GM19240 (cell line): Measurements from ENCODE around the gene CCDC152.
"Not testable (repeated sequence)": the region's sequence is repeated elsewhere in the genome, so short reads cannot be mapped to it uniquely, and the experiment has no call there.

Experiments used
- DNase-seq: peaks from one replicate; pipeline ENCODE4 v3.0.0; 2011; ENCODE audit warnings: low spot score; ENCODE audit not compliant: insufficient read length

The CCDC152 gene, protein sequence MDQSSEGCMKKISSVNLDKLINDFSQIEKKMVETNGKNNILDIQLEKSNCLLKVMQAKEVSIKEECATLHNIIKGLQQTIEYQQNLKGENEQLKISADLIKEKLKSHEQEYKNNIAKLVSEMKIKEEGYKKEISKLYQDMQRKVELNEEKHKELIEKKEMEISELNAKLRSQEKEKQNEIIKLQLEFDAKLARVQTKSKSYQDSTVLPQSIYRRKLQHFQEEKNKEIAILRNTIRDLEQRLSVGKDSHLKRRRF

DNA sequence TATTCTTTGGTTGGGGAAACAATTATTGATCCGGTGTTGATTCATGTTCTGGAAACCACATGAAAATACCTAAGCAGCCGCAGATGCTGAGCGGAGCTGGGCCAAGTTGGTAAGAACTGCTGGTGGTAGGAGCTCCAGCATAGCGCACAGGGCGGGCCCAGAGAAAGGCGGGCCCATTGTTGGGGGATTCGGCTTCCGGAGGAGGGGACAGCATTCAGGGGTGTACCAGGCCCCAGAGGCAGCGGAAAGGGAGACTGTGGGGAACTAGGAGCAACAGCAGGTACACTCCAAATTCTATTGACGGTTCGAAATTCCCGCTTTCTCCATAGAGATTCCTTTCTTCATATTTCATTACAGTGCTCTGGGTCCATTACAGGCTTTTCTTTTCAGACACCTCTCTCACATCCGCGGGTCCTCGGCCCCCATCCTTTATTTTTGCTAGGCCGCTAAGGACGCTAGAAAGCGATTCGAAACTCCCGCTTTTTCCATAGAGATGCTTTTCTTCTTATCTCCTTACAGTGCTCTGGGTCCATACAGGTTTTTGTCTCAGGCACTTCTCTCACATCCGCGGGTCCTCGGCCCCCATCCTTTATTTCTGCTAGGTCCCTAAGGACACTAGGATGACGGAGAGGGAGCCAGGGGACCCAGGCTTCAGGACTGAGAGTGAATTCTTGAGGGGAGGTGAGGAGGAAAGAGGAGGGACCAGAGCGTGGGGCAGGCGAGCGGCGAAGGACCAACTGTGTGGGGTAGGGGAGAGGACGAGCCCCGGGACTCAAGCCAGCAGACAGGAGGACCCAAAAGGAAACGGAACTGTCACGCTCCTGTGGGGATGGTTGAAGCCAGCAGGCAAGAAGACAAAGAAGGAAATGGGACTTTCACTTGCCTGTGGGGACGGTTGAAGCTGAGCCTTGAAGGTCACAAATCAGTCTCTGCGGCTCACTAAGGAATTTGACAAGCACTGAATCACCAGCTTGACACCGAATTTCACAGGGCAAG, at the start of gene CCDC152:
TSS of gene CCDC152 (plus strand) at position 213 of the 996 bp plus-strand sequence. CDS start 2,304 bp downstream, outside the sequence.
- peak; percentile 42 for DNase-seq

DNA sequence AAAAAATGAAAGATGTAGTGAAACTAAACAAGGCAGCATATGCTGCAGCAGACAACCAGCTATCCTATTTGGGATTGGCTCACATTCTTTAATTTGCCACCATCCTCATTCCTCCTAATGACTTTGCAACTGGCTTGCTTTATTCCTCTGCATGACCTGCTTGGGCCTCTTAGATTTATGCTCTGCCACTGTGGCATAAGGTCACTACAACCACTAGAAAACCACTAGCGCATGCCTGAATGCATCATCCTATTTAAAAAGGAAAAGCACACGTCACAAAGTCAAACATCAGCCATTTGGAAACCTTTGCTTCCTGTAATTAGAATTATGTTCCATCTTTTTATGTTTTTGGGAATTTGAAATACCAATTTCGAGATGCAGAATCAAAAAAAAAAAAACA, 40.8 kb upstream of the CCDC152 start:
- DNase-seq = no peak

DNA sequence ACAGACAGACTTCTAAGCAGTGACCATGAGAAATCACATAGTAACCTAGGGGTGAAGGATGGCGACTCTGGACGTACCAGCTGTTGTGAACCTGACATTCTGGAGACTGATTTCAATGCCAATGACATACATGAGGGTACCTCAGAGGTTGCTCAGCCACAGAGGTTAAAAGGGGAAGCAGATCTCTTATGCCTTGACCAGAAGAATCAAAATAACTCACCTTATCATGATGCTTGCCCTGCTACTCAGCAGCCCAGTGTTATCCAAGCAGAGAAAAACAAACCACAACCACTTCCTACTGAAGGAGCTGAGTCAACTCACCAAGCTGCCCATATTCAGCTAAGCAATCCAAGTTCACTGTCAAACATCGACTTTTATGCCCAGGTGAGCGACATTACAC, 38.0 kb upstream of the CCDC152 start:
- DNase-seq = no peak

DNA sequence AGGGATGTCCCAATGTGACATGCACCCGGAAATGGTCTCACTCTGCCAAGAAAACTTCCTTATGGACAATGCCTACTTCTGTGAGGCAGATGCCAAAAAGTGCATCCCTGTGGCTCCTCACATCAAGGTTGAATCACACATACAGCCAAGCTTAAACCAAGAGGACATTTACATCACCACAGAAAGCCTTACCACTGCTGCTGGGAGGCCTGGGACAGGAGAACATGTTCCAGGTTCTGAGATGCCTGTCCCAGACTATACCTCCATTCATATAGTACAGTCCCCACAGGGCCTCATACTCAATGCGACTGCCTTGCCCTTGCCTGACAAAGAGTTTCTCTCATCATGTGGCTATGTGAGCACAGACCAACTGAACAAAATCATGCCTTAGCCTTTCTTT, 37.6 kb upstream of the CCDC152 start:
- no peak for DNase-seq

DNA sequence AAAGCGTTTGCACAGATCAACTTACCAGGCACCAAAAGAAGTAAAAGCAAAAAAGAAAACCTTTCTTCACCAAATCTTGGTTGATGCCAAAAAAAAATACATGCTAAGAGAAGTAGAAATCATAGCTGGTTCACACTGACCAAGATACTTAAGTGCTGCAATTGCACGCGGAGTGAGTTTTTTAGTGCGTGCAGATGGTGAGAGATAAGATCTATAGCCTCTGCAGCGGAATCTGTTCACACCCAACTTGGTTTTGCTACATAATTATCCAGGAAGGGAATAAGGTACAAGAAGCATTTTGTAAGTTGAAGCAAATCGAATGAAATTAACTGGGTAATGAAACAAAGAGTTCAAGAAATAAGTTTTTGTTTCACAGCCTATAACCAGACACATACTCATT, 36.4 kb upstream of the CCDC152 start:
- no peak for DNase-seq

DNA sequence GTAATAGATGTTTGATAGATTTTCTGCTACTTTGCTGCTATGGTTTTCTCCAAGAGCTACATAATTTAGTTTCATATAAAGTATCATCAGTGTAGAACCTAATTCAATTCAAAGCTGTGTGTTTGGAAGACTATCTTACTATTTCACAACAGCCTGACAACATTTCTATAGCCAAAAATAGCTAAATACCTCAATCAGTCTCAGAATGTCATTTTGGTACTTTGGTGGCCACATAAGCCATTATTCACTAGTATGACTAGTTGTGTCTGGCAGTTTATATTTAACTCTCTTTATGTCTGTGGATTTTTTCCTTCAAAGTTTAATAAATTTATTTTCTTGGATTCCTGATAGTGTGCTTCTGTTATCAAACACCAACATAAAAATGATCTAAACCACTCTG, 35.1 kb upstream of the CCDC152 start:
- DNase-seq = no peak

DNA sequence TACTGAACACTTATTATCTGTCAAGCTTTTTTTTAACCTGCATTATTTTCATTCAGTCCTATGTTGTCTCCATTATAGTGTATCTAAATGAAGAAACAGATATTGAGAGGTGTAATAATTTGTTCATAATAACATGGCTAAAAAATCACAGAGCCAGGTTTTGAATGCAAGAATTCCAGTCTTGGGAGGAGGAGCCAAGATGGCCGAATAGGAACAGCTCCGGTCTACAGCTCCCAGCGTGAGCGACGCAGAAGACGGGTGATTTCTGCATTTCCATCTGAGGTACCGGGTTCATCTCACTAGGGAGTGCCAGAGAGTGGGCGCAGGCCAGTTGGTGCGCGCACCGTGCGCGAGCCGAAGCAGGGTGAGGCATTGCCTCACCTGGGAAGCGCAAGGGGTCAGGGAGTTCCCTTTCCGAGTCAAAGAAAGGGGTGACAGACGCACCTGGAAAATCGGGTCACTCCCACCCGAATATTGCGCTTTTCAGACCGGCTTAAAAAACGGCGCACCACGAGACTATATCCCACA, 22.0 kb upstream of the CCDC152 start:
- DNase-seq = not testable (repeated sequence)

DNA sequence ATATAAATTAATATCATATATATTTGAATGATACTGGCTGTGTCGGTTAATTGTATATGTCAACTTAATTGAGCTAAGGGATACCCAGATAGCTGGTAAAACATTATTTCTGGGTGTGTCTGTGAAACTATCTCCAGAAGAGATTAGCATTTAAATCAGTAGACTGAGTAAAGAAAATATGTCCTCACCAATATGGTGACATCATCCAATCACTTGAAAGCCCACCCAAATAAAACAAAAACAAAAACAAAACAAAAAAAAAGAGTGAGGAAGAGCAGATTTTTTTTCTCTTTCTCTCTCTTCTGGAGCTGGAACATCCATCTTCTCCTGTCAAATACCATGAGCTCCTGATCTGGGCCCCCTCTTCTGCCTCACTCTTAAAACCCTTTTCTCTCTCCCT, 15.7 kb upstream of the CCDC152 start:
- no peak for DNase-seq

DNA sequence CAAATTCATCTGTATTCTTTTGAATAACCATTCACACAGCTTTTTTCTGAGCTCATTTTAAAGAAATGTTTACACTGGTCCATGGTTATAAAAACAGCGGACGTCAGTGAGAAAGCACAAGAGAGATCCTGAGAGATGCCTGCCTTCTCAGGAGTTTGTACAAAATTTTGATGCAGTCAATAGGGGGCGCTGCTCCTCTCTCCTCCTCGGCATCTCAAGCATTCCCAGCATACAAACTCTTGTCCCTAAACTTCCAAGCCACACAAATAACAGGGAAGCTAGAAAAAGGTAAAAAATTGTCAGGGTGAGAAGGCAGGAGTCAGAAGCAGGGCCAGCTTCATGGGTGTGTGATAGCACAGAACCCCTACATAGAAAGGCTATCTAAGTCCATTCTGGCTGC, 11.2 kb upstream of the CCDC152 start:
- no peak for DNase-seq

DNA sequence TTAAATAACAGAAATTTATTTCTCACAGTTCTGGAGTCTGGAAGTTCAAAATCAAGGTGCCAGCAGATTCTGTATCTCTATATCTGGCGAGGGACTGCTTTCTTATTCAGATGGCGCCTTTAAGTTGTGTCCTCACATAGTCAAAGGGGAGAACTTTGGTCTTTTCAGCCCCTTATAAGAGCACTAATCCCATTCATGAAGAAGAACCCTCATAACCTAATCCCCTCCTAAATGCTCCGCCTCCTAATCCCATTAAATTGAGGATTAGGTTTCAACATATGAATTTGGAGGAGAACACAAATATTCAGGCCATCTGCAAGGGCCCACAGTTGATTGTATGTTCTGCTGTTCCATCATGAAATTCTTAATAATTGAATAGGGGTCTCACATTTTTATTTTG, 10.8 kb upstream of the CCDC152 start:
- DNase-seq = no peak

DNA sequence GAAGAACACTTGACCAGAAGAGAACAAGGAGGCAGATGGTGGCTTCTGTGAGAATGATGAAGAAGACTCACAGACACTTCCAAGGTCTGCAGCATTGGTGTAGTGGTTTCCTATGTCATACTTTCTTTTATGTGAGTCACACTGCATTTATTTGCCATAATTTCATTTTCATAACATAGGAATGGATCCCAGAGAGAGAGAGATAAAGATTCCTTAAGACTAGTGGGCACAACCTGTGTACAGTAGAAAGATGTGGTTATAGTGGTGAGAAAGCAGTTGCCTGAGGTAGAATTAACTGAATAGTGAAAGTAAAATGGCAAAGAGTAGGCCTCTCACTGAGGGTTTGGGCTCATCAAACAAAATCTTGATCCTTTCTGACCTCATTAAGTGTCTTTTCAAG, 7.6 kb upstream of the CCDC152 start:
- no peak for DNase-seq

DNA sequence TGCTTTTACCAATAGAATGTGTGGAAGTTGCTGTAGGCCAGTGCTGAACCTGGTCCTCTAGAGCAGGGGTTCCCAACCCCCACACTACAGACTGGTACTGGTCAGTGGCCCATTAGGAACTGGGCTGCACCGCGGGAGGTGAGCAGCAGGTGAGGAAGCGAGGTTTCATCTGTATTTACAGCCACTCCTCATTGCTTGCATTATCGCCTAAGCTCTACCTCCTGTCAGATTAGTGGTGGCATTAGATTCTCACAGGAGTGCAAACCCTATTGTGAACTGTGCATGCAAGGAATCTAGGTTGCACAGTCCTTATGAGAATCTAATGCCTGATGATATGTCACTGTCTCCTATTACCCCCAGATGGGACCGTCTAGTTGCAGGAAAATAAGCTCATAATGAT, 6.1 kb upstream of the CCDC152 start:
- DNase-seq = no peak

DNA sequence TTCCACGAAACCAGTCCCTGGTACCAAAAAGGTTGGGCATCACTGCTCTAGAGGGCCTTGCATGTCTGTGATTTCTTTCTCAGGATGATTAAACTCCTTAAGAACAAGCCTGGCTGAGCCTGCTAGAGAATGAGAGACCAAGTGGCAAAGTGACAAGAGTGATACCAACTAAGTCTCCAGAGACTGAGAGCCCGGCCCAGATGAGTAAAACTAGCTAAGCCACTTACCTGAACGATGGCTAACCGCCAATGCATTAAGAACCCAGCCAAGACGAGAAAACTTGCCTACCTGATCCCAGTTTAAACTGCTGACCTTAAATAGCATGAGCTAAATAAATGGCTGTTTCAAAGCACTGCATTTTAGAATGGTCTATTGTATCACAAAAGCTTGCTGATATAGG, 5.6 kb upstream of the CCDC152 start:
- no peak for DNase-seq

DNA sequence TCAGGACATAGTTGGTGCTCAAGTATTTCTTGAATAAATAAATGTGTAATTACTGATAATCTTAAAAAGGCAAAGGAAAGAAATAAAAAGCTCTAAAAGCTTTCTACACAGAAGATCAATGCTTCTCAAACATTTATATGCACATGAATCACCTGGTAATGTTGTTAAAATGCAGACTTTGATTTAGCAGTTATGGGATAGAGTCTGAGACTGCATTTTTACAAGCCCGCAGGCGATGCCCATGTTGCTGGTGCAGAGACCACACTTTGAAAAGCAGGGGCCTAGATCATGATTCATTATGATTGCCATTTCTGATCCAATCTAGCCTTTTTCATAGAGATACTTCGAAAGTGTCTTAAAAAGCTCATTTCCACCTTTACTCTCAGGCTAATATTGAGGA, 3.5 kb upstream of the CCDC152 start:
- DNase-seq = no peak

DNA sequence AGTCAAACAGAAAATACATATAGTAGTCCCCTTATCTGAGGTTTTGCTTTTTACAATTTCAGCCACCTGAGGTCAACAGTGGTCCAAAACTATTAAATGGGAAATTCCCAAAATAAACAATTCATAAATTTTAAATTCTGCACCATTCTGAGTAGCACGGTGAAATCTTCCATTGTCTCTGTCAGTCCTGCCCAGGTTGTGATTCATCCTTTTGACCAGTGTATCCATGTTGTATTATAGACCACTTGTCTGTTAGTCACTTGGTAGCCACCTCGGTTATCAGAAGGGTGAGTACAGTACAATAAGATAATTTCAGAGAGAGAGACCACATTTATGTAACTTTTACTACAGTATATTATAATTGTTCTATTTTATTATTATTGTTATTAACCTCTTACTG, 2.8 kb downstream of the CCDC152 start:
- DNase-seq = no peak

DNA sequence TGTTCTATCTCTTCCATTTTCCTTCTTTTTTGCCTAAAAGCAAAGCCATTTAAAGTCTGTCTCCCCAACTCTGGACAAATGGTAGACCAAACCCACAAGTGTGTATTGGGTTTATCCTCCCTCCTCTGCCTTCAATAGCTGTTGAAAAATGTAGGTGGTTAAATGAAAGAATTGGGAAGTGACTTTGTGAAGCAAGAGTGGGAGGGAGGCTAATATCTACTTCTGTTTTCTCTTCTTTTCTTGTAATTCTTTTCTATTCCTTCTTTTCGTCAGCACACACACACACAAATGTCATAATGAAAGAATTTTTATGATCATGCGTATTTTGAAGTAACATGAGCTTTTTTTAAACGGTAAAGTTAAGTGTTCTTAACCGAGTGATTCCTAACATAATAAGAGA, 3.8 kb downstream of the CCDC152 start:
- no peak for DNase-seq

DNA sequence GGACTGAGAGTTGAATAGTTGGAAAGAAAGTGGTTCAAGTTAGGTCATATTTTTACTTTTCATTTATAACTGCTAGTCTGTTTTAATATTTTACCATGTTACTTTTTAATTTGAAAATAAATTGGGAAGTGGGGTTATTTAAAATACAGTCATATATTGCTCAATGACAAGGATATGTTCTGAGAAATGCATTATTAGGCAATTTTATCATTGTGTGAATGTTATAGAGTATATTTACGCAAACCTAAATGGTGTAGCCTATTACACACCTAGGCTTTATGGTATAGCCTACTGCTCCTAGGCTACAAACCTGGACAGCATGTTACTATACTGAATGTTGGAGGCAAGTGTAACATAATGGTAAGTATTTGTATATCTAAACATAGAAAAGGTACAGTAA, 5.2 kb downstream of the CCDC152 start:
- DNase-seq = no peak

DNA sequence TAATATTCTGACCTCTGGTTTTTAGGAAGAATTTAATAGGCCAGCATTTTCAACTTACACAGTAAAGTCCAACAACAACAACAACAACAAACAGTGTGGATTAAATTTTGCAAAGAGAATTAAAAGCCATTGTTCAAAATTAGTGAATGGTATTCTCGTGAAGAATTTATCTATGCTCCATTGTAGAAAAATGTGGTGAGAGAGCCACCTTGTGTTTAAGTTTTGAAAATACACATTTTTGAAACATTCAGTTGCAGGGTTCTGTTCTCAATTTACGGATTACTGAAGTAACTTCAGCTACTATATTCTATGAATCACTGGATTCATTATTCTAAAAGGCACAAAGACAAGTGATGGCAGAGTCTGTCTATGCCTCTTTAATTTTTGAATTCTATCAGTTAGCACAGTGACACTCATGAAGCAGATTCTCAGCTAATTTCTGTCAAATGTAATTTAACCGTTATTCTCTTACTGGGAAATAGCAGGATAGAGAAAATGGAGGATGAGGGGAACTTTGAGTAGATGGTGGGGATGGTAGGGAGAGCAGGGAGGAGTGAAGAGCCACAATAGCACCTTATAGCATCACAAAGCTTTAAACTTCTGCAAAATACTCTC, 11.0 kb downstream of the CCDC152 start:
- DNase-seq = no peak

DNA sequence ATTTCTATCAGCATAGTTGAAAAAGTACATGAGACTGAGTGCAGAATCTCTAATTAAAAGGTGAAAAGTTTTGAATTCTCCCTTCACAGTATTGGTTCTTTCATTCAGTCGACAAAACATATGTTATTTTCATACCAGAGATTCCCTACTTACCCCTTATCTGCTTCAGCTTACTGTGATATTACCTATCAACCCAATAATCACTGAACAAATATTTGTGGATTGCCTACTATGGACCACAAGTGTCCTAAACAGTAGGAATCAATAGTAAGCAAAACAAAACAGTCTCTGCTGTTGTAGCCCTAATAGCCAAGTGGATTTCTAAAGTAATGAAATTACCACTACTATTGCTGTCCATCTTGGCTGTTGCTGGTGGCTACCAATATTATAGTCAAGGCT, 11.5 kb downstream of the CCDC152 start:
- DNase-seq = no peak

DNA sequence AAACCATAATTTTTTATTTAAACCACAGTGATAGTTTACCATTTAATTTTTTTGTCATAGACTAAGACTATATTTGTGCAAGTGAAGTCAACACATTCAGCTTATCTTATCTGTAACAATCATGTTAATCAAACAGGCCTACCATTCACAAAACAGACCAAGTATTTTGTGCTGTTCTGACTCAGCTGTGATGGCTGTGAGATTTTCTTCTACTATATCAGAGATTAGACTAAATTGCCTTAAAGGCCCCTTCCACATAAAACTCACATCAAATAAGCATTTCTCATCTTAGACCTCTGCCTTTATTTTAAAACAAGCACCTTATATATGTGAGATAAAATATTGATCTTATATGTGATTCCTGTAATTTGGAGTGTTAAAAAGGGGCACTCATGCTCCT, 13.4 kb downstream of the CCDC152 start:
- no peak for DNase-seq

DNA sequence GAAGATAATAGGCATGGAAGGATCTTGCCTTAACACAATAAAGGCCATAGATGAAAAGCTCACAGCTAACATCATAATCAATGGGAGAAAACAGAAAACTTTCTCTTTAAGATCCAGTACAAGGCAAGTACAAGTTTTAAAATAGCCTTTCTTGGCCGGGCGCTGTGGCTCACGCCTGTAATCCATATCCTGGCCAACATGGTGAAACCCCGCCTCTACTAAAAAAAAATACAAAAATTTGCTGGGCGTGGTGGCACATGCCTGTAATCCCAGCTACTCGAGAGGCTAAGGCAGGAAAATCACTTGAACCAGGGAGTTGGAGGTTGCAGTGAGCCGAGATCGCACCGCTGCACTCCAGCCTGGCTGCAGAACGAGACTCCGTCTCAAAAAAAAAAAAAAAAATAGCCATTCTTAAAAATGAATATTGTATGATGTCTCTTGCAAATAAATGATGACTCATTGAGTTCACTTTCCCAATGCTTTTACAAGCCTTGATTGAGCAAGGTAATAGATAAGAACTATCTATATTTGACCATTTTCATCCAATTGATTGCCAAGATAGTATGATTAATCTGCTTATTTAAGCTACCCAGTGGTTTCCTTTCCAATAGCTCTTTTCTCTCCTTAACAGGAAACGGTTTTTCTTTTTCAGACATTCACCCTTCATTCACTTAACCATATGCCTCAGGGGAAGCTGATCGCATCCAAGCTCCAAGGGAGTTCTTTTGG, 15.8 kb downstream of the CCDC152 start:
- DNase-seq = no peak
